HL-60 (cell line): ENCODE results near the gene KNSTRN.

Experiments used
- DNase-seq, 2 experiments: peaks; one replicate each; pipeline ENCODE4 v3.0.0-alpha.2; 2010 to 2020; ENCODE audit warnings: low read depth in 1 of 2, low spot score in 1 of 2
- H3K27ac ChIP-seq: fragments of 250-450 bp; sonication (Bioruptor Pico); replicated peaks from 2 replicates; pipeline ENCODE4 v1.5.1; 2020; ENCODE audit warnings: mild to moderate bottlenecking, moderate library complexity
- H3K27me3 ChIP-seq: fragments of 250-450 bp; sonication (Bioruptor Pico); 2 replicates; pipeline ENCODE4 v1.5.1; 2021; ENCODE audit warnings: mild to moderate bottlenecking, moderate library complexity; ENCODE audit not compliant: insufficient read depth, poor library complexity, severe bottlenecking
- H3K4me3 ChIP-seq: replicated peaks from 2 replicates; pipeline ENCODE4 v1.5.1; 2011; ENCODE audit warnings: mild to moderate bottlenecking, control low read depth, low read length; ENCODE audit not compliant: insufficient read depth
- CTCF ChIP-seq: IDR thresholded peaks from one replicate; pipeline ENCODE4 v1.5.1; 2011; ENCODE audit warnings: low read length, control low read depth, inconsistent platforms; ENCODE audit not compliant: insufficient read depth
- GABPA ChIP-seq: IDR thresholded peaks from 2 replicates; pipeline ENCODE4 v1.6.1; 2012; ENCODE audit warnings: low read depth
- POLR2AphosphoS5 ChIP-seq: IDR thresholded peaks from 2 replicates; pipeline ENCODE4 v1.6.1; 2012; ENCODE audit warnings: low read depth
- REST ChIP-seq: IDR thresholded peaks from 2 replicates; pipeline ENCODE4 v1.6.1; 2012; ENCODE audit warnings: low read depth; ENCODE audit not compliant: insufficient replicate concordance
- SPI1 ChIP-seq: IDR thresholded peaks from 2 replicates; pipeline ENCODE4 v1.6.1; 2012; ENCODE audit warnings: low read depth, mild to moderate bottlenecking, borderline replicate concordance

KNSTRN gene

DNA sequence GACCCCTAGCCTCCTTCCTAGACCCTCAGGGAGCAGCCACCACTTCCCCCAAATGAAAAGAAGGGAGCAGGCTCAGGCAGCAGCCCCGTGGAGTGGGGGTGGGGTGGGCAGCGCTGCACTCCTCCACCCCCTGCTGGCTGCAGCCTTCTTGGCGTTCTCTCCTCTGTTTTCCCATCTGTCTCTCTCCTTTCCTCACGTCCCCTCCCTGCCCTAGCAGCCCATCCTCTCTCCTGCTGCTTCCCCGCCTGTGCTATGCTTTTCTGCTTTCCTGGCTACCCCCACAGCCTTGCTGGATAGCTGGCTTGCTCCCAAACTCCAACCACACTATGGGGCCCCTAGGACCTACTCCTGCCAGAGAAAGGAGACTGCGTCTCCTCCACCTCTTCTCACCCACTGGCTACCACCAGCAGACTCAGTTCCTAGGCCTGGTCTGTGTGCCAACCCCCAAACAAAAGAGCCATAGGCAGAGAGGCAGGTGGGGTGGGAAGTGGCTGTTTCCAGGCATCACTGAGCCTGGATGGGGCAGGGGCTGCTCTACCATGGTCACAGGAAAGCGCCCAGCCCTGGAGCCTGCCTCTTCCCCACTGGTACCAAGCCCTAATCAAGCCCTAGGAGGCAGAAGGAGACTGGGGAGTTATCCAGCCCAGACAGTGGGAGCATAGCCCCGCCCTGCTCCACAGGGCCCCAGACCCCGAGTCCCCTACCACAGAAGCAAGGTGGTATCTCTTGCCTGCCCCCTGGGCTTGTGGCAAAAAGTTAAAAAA is 27.9 kb upstream of the KNSTRN start:
- H3K27ac ChIP-seq = no peak overlapping the region
- DNase-seq = no peak
- TF ChIP-seq CTCF (peak; percentile 36), GABPA (no peak), SPI1 (no peak), REST (no peak)
- no peak overlapping the region for H3K4me3 ChIP-seq
- H3K27me3 ChIP-seq = no peaks in the 10 kb centered on the region

DNA sequence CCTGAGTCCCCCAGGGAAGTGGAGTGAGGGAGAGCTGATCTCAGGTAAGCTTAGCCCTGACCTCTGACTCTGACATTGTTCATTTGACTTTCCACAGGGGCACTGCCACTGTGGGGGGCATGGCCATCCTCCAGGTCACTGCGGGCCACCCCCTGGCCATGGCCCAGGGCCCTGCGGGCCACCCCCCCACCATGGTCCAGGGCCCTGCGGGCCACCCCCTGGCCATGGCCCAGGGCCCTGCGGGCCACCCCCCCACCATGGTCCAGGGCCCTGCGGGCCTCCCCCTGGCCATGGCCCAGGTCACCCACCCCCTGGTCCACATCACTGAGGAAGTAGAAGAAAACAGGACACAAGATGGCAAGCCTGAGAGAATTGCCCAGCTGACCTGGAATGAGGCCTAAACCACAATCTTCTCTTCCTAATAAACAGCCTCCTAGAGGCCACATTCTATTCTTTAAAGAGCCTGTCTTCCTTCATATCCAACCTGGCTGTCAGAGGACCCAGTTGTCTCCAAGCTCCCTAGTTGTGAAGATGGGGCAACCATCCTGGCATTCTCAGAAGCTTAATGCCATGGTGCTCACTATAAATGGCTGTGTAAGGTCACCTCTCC is 26.4 kb upstream of the KNSTRN start:
- TF ChIP-seq GABPA = no peak
- TF ChIP-seq POLR2AphosphoS5 = no peak
- TF ChIP-seq REST = no peak
- no peak for TF ChIP-seq CTCF
- H3K27me3 ChIP-seq = no peaks in the 10 kb centered on the region
- DNase-seq = no peak

DNA sequence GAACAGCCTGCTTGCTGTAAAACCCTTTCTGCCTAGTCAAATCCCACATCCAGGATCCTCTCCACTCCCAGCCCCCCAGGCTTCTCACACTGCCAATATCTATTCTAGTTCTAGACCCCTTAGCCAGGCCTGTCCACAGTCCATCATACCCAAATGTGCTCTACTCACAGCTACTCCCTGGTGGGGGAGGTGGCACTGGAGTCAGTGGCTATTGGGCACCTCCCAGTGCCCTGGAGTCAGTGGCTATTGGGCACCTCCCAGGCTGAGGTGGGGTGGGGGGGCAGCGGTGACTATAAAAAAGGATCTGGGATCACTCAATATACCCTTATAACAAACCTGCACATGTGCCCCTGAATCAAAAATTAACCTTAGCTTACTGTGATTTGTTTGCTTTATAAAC is 25.3 kb upstream of the KNSTRN start:
- TF ChIP-seq POLR2AphosphoS5 (no peak), SPI1 (no peak), GABPA (no peak), REST (no peak), CTCF (no peak)

More for the DNA sequence above, 26.4 kb upstream of the KNSTRN start:
- H3K27ac ChIP-seq = no peak overlapping the region
- no peak overlapping the region for H3K4me3 ChIP-seq

More for the DNA sequence above, 25.3 kb upstream of the KNSTRN start:
- DNase-seq = no peak
- Histone ChIP-seq H3K4me3 (no peak overlapping the region), H3K27me3 (no peaks in the 10 kb centered on the region), H3K27ac (no peak overlapping the region)
